ENCODE measurements around the gene WASF2.
"Not testable (repeated sequence)": the region's sequence is repeated elsewhere in the genome, so short reads cannot be mapped to it uniquely, and the experiment has no call there.

WASF2 gene

GRCh38 chr1:27418326-27419185, 71.4 kb downstream of the WASF2 start:
- no peak for DNase-seq (ENCODE audit: low spot score)

GRCh38 chr1:27417713-27418112, 72.3 kb downstream of the WASF2 start:
- no peak for DNase-seq (ENCODE audit: low spot score)

GRCh38 chr1:27416387-27417111, 73.4 kb downstream of the WASF2 start:
- DNase-seq (ENCODE audit: low spot score), result peak; percentile 40

- DNase-seq (ENCODE audit: low spot score), result no peak
These were observed 75.9 kb downstream of the WASF2 start for GRCh38 chr1:27414091-27414490.

- DNase-seq (ENCODE audit: low spot score), result no peak
These were observed 77.0 kb downstream of the WASF2 start for GRCh38 chr1:27413004-27413403.

DNA sequence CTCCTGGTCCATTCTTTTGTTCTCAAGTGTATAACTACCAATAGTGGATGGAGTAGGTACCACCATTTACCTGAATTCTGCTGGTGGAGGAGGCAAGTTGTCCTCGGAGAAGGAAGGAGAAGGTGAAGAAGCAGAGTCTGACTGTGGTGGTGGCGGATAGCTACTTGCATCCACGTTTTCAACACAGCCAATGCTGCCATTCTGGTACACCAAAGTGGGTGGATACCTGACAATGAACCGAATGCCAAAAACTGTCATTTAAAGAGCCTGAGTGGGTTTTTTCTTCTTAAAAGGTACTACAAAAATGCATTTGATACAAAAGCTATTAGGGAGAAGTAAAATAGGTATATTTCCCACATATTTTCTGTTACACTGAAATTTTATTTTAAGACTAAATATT, 77.5 kb downstream of the WASF2 start:
- no peak for DNase-seq (ENCODE audit: low spot score)

DNA sequence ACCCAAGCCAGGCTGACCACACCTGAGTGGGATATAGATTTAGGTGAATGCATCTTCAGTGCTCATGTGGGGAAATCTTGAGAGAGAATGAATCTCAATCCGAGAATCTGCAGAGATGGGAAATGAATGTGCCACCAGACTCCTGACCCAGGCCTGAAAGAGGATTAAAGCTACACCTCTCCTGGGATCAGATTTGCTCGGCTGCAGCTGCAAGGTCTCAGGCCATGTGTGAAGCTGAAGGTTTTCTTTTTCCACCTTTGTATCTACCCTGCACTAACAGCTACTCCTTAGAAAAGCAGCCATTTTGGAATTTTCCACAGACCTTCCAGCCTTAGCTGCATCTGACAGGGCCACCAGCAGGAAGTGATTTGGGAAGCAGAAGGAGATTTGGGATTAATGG, 79.3 kb downstream of the WASF2 start:
- DNase-seq (ENCODE audit: low spot score), result no peak

GRCh38 chr1:27409669-27410068, 80.3 kb downstream of the WASF2 start:
- DNase-seq (ENCODE audit: low spot score), result no peak

DNA sequence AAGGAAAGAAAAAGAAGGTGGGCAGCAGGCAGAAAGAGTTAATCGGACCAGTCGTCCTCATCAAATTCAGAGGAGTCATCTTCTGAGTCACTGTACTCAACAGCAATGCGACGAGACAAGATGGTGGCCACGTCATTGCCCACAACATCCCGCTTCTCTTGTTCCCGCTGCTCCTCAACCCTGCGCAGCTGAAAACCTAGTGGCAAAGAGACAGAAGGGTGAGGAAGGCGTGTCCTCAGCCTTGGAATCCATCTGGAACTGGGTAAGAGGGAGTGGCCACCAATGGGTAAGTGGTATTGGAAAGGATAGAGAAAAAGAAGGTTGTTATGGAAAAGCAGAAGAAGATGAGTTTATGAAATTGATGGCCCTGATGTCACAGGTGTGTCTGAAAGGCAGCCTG, 81.8 kb downstream of the WASF2 start:
- DNase-seq (ENCODE audit: low spot score), result no peak

DNA sequence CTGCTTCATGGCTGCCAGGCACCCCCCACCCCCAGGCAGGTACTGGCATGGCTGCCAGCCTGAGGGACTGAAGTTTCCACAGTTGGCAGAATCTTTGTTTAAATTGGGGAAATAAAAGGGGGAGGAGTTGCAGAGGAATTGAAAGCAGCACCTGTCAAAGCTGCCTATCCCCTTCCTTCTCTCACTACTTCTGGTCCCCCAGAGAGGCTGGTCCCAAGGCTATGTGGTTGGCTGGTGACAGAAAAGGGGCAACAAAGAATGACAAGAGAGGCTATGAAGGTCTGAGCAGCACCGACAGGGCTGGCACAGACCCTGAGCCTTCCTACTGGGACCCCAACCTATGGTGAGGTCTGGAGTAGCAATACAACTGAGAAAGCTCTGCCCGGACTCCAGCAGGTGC, 83.2 kb downstream of the WASF2 start:
- not testable (repeated sequence) for DNase-seq (ENCODE audit: low spot score)

- DNase-seq (ENCODE audit: low spot score), result no peak
These were observed 83.6 kb downstream of the WASF2 start for GRCh38 chr1:27406362-27406680.

DNA sequence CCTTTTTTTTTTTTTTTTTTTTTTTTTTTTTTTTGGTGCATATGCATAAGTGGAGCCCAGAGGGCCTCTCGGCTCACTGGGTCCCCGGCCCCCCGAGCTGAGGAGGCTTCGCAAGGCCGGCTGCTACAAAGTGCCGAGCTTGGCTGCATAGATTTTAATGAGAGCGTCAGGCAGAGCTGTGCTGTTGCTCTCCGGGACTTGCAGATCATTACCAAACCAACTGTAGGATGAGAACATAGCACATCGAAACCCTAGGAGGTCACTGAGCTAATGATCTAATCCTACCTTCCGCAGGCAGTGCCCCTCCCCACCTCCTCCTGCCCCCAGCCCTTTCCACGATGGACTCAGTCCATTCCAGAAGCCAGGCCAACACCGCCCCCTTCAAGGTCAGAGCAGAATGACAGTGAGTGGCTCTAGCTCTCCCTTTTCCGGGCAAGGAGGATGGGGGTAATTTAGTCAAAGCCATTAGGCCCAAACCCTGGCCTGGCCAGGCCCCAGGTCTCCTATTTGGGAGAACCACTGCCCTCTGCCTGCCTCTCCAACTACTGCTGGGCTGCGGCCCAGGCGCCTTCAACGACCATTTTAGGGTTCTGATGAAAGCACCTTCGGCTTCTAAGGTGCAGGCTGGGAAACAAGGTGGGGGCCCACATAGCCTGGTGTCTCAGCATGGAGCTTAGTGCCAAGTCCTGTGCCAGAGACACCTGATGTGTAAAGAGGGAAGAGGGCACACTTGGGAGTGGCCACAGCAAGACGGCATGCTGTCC, 84.2 kb downstream of the WASF2 start:
- DNase-seq (ENCODE audit: low spot score), result not testable (repeated sequence)

GRCh38 chr1:27405074-27405473, 84.9 kb downstream of the WASF2 start:
- no peak for DNase-seq (ENCODE audit: low spot score)

DNA sequence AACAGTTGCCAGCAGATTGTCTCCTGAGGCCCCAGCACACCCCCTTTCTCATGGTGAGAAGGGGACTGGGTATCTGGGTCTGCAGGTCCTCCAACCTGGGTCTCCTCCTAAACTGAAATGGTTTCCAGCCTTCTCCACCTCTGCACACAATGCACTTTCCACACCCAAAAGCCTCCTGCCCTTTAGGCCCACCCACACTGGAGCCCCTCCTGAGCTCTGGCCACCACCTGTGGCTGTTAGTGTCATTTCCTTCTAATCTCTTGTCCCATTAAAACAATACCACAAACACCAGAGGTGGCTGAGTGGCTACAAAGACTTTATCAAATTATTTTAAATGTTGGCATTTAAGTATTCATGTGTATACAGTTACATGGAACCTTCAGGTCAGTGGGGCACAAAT, 86.0 kb downstream of the WASF2 start:
- DNase-seq (ENCODE audit: low spot score), result no peak

DNA sequence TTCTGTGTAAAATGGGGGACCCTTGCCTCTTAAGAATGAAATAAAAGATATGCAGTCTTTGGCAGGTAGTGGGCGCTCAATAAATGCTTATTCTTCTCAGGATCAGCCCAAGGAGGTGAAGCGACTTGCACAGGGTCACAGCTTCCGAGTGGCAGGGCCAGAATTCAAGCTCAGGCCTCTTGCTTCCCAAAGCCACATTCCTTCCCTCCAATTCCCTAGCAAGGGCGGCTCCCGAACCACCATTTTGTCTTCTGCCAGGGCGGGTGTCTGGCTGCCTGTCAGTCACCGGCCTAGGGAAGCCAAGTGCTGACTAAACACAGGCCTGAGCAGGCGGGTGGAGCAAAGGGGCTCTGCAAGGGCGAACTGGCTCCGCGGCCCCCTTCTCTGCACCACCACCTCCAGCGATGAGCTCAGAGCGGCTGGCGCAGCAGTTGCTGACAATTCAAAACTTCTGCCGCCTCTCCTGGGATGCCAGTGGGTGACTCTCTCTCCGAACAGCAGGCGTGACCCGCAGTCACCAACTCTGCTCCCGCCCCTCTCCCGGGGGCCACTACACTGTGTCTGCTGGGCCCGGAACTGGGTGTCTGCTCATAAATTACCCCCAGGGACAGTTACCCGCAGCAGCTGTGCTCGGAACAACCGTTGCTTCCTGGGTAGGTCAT, 86.8 kb downstream of the WASF2 start:
- no peak for DNase-seq (ENCODE audit: low spot score)

DNA sequence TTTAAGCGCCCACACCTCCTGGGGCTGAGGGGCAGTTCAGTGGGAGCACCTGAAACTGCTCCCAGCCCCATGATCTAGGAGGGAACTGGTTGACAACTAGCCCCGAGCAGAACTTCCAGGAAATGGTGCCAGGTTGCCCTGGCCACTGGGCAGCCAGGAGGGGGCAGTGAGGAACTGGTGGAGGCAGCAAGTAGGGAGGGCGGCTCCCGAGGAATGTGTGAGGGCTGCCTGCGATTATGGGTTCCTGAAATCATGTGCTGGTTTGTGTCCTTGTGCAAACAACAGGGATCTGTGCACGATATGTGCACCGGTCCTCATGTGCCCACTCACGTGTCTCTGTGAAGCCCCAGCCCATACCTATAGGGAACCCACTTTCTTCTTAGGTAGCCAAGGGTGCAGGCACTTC, 87.6 kb downstream of the WASF2 start:
- no peak for DNase-seq (ENCODE audit: low spot score)

DNA sequence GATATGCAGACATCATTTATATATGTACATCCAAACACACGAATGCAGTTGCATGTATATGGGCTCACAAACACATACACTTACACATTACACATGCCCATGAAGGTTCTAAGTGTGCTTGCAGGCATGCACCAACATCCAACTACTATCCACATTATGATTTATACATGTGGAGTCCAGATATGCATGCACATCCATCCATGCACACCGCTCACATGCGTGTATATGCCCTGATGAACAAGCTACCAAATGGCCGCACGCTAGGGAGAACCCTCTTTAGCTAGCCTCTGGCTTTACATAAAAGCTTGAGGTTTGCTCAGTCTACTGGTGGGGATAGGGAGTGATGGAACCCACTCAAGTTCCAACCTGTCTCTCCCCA, 89.0 kb downstream of the WASF2 start:
- DNase-seq (ENCODE audit: low spot score), result no peak

DNA sequence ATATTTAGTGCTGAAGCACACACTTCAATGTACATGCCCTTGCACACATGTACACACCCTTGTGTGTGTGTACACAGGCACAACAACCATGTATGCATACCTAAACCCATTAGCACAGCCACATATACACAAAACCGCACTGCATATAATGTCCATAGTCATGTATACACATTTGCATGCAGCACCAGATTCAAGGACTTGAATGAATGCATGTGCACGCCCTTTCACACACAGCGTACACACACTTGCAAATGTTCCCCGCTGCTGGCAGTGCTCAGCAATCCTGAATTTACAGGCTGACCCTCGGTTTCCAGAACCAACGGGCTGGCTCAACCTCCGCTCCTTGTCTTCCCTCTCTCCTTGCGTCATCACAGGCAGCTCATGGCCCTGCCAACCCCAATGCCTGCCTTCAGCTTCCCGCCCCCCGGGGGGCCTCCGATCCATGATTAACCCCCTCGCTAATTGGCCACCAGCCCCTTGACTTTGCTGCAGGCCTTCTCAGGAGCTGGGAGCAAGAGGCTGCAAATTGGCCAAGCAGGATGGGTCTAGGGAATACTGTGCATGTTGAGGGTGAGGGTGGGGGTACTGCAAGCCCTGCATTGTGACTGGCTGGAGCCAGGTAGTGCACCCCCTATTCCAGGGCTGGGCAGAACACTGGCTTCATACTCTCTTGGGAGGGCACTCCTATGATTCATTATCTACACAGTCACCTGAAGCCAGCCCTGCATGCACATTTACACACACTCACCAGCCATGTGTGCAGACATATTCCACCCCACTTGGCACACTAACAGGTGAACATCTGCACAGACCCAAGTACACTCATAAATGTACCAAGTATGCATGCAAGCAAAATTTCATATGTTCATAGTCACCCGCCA, 89.6 kb downstream of the WASF2 start:
- no peak for DNase-seq (ENCODE audit: low spot score)

DNA sequence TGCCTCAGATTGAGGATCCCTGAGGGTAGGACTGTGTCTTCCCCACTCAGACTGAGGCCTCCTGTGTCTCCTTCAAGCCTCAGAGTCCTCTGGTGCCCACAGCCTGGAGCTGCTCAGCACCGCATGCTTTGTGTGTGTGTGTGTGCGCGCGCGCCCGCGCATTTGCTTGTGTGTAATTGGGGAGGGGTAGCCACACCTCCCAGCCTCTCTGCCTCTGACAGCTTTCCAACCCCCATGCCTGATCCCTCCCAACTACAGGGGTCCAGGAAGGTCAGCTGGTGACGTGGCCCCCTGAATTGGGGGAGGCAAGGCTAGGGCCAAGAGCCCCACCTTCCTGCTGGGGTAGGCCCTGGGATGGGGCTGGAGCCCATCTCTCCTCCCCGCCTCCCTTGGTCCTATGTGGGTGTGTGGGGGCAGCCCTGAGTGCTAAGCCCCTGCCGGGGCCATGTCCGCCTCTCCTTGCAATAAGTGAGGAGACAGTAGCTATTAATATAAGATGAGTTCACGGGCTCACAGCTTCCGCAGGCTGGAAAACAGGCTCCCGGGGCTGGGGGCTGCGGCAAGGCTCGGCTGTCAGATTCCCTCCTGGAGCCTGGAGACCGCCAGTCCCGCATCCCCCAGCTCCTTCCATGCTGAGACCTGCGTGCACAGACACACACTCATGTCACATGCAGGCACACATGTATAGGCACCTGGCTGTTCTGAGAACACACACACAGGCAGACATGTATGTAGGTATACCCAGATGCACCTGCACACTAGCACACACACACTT, 90.5 kb downstream of the WASF2 start:
- DNase-seq (ENCODE audit: low spot score), result peak; percentile 43

Measured in SK-N-DZ (cell line).